KOPT-K1 (cell line): ENCODE measurements around the gene IAPP.
"Not testable (repeated sequence)": the region's sequence is repeated elsewhere in the genome, so short reads cannot be mapped to it uniquely, and the experiment has no call there.

Source experiments
- H3K27ac ChIP-seq: fragments of 200-600 bp; sonication (generic); 2 replicates; pipeline ENCODE4 v1.5.1; 2016; ENCODE audit warnings: antibody characterized with exemption, mild to moderate bottlenecking, low read depth, low read length; ENCODE audit not compliant: poor library complexity, severe bottlenecking
- H3K36me3 ChIP-seq: fragments of 200-600 bp; sonication (generic); 2 replicates; pipeline ENCODE4 v1.5.1; 2017; ENCODE audit warnings: antibody characterized with exemption, mild to moderate bottlenecking, low read length, moderate library complexity; ENCODE audit not compliant: insufficient read depth
- H3K9me3 ChIP-seq: fragments of 200-600 bp; sonication (generic); 2 replicates; pipeline ENCODE4 v1.5.1; 2017; ENCODE audit warnings: antibody characterized with exemption, low read length, mild to moderate bottlenecking; ENCODE audit not compliant: insufficient read depth, poor library complexity, severe bottlenecking

IAPP gene

DNA sequence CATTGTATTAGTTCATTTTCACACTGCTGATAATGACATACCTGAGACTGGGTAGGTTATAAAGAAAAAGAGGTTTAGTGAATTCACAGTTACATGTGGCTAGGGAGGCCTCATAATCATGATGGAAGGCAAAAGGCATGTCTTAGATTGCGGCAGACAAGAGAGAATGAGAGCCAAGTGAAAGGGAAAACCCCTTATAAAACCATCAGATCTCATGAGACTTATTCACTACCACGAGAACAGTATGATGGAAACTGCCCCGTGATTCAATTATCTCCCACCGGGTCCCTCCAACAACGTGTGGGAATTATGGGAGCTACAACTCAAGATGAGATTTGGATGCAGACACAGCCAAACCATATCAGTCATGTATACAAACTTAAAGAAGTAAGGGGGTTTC lies 45.7 kb downstream of the IAPP start:
- not testable (repeated sequence) for H3K9me3 ChIP-seq, H3K27ac ChIP-seq, H3K36me3 ChIP-seq

DNA sequence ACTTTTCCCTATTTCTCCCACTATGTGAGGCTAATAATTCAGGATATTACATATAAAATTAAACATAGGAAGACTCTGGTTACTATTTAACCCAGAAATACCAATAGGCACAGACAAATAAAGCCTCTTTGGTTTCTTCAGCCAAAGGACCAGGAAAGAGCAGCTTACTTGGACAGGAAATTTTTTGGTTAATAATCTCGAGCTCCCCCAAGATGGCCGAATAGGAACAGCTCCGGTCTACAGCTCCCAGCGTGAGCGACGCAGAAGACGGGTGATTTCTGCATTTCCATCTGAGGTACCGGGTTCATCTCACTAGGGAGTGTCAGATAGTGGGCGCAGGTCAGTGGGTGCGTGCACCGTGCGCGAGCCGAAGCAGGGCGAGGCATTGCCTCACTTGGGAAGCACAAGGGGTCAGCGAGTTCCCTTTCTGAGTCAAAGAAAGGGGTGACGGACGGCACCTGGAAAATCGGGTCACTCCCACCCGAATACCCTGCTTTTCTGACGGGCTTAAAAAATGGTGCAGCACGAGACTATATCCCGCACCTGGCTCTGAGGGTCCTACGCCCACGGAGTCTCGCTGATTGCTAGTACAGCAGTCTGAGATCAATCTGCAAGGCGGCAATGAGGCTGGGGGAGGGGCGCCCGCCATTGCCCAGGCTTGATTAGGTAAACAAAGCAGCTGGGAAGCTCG lies 46.5 kb downstream of the IAPP start:
- H3K9me3 ChIP-seq, H3K27ac ChIP-seq, H3K36me3 ChIP-seq: not testable (repeated sequence)

DNA sequence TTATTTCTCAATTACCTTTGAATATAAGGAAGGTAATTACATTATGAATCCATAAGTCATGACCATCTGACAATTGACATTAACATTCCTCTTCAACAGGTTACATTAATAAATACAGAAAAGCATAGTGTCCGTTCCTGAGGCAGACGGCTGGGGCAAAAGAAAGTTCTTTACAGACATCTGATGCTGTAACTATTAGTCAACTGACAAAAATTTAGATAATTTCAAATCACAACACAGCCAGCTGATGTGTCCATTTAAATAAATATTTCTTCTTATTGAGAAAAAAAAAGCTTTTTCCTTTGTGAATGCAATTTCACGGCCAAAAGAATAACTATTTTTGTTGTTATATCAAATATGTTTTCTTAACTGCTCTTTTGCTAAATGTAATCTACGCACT lies 55.5 kb downstream of the IAPP start:
- Histone ChIP-seq H3K36me3 (no peaks in the 10 kb centered on the region), H3K9me3 (no peaks in the 10 kb centered on the region), H3K27ac (no peak overlapping the region)
